22Rv1 (cell line): ENCODE results near the gene KANK4.

Source experiments
- ZFX ChIP-seq: fragments of 450-650 bp; IDR thresholded peaks from 2 replicates; pipeline ENCODE4 v1.6.1; 2017; ENCODE audit warnings: antibody characterized with exemption, borderline replicate concordance
- TF ChIP-seq, protein P1 (sequence below): fragments of 450-650 bp; IDR thresholded peaks from 2 replicates; pipeline ENCODE4 v1.5.1; 2017; ENCODE audit warnings: mild to moderate bottlenecking

DNA sequence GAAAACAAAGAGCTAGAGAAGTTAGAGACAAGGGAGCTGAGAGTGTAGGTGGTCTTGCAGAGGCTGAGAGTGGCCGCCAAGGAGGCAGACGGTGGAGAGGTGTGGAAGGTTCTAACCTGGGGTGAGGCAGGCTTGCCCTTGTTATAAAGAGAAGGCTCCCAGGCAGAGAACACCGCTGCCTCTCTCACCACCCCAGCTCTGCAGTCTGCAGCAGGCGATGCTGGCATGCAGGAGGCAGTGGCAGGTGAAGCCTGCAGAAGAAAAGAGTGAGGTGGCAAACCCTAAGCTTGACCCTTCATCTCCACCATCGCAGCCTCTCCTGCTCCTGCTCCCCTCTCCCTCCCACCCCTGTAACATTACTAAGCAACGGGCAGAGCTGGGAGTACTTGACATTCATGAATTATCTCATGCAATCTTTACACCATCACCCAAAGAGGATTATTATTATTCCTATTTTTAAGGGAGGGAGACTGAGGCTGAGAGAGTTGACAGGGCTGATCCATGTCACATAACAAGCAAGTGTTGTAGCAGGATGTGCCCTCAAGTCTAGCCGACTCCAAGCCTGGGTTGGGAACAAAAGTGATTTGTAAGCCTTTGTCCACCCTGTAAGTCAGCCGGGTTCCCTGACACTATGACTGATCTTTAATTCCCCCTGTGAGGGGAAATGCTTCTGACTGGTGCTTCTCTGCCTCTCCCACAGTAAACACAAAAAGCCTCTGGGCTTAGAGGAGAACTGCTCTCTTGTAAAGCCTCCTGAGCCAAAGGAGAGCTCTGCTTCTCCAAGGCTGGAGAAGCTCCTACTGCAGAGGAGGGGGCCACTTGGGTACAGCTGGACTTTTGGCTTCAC lies 36.1 kb downstream of the KANK4 start:
- TF ChIP-seq, protein P1, sequence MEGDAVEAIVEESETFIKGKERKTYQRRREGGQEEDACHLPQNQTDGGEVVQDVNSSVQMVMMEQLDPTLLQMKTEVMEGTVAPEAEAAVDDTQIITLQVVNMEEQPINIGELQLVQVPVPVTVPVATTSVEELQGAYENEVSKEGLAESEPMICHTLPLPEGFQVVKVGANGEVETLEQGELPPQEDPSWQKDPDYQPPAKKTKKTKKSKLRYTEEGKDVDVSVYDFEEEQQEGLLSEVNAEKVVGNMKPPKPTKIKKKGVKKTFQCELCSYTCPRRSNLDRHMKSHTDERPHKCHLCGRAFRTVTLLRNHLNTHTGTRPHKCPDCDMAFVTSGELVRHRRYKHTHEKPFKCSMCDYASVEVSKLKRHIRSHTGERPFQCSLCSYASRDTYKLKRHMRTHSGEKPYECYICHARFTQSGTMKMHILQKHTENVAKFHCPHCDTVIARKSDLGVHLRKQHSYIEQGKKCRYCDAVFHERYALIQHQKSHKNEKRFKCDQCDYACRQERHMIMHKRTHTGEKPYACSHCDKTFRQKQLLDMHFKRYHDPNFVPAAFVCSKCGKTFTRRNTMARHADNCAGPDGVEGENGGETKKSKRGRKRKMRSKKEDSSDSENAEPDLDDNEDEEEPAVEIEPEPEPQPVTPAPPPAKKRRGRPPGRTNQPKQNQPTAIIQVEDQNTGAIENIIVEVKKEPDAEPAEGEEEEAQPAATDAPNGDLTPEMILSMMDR = no peak
- no peak for TF ChIP-seq ZFX
